Kidney (tissue), 14 donors: ENCODE results near the gene HP1BP3. TPM values are rescaled to one million over a fixed set of nuclear protein-coding genes. Genes with fewer than 3 reads are reported as not detected.
A peak's percentile ranks its signal among the peaks of the same experiment; 100 is the strongest.

Experiments used
- DNase-seq, 5 donors: peaks; one replicate each; pipeline ENCODE4 v3.0.0-alpha.2; 2013 to 2020
- FAIRE-seq: peaks from 2 replicates; lab custom pipeline; 2012; peaks lifted over from hg19 to GRCh38; lab: Jason Lieb, UNC
- H3K27ac ChIP-seq, 2 donors: one replicate each; pipeline ENCODE4 v1.7.0; 2013; ENCODE audit warnings: low read depth in 2 of 2, low read length in 2 of 2, inconsistent platforms in 1 of 2
- H3K27me3 ChIP-seq: one replicate; pipeline ENCODE4 v1.7.1; 2013; ENCODE audit warnings: low read length, inconsistent platforms; ENCODE audit not compliant: control insufficient read depth, insufficient read depth
- H3K36me3 ChIP-seq, 3 donors: one replicate each; pipeline versions ENCODE4 v1.7.0 to v1.7.1; 2013; ENCODE audit warnings: low read length in 3 of 3, control low read depth in 1 of 3, inconsistent platforms in 1 of 3; ENCODE audit not compliant: insufficient read depth in 3 of 3, control insufficient read depth in 2 of 3
- H3K4me1 ChIP-seq, 3 donors: one replicate each; pipeline versions ENCODE4 v1.7.0 to v1.7.1; 2013; ENCODE audit warnings: low read length in 3 of 3, inconsistent platforms in 1 of 3, low read depth in 1 of 3; ENCODE audit not compliant: control insufficient read depth in 2 of 3, insufficient read depth in 2 of 3
- H3K4me3 ChIP-seq, 3 donors: one replicate each; pipeline versions ENCODE4 v1.7.0 to v1.8.1; 2013; ENCODE audit warnings: low read length in 3 of 3, control low read depth in 1 of 3, inconsistent platforms in 1 of 3
- H3K9ac ChIP-seq, 3 donors: one replicate each; pipeline versions ENCODE4 v1.7.0 to v1.7.1; 2013; ENCODE audit warnings: low read length in 3 of 3, control low read depth in 1 of 3, inconsistent platforms in 1 of 3
- H3K9me3 ChIP-seq, 3 donors: one replicate each; pipeline versions ENCODE4 v1.7.0 to v1.7.1; 2013; ENCODE audit warnings: low read length in 3 of 3, control low read depth in 1 of 3, inconsistent platforms in 1 of 3; ENCODE audit not compliant: control insufficient read depth in 2 of 3, insufficient read depth in 1 of 3
- CTCF ChIP-seq: IDR thresholded peaks from 3 replicates; pipeline ENCODE4 v1.5.1; 2012; ENCODE audit warnings: mild to moderate bottlenecking, moderate library complexity, borderline replicate concordance; ENCODE audit not compliant: insufficient read depth; ENCODE audit errors: extremely low read depth
- intact Hi-C: fragments of 100-400 bp; cut with DNase I; formaldehyde crosslinking; loops from one replicate; pipeline ENCODE4 v1.11.1; 2022
- polyA plus RNA-seq: library from polyadenylated mRNA; stranded (reverse); fragments of 350-450 nt; fragmentation: Illumina TruSeq; extraction: RNeasy Lipid Tissue Mini Kit (QIAGEN cat#74804); gene quantifications from one replicate; pipeline ENCODE4 v1.2.3, GENCODE V29; 2014; ENCODE audit warnings: low read depth, low replicate concordance; ENCODE audit not compliant: insufficient read depth
- total RNA-seq: library from RNA; stranded (reverse); fragmentation: NEBNext Ultra II Directional; extraction: Animal tissue kit (Norgen Biotek cat#: 25700); gene quantifications from one replicate; pipeline ENCODE4 v1.2.1, GENCODE V29; 2021
- donor health status: control.
- donor health status: control.
- donor health status: control.
- donor health status: control.
- donor health status: control.
- donor health status: DM: yes; HTN: yes; CAD: no.
- donor health status: Normal renal cell carcinoma (clear cell type).

Gene HP1BP3
- total and polyA plus RNA-seq, 2 donors from 2014 or later = 52.4 to 198 TPM

GRCh38 chr1:20715406-20715805 lies 71.7 kb downstream of the HP1BP3 start:
- Histone ChIP-seq H3K9ac (no peak overlapping the region), H3K27me3 (no peaks in the 10 kb centered on the region), H3K4me3 (no peak overlapping the region), H3K36me3 (no peaks in the 10 kb centered on the region), H3K9me3 (no peaks in the 10 kb centered on the region), H3K4me1 (no peaks in the 10 kb centered on the region), H3K27ac (no peak overlapping the region)
- DNase-seq (peak in 1 of 5 donors; percentile 69), FAIRE-seq (no peak)
- intact Hi-C loops = no loop called here
- no peak for TF ChIP-seq CTCF

GRCh38 chr1:20713440-20713839 lies 73.7 kb downstream of the HP1BP3 start:
- no peaks in the 10 kb centered on the region for H3K4me1 ChIP-seq
- TF ChIP-seq CTCF = no peak
- no peak overlapping the region for H3K4me3 ChIP-seq
- FAIRE-seq = no peak
- H3K27ac ChIP-seq = no peak overlapping the region
- H3K9ac ChIP-seq = no peak overlapping the region
- no peaks in the 10 kb centered on the region for H3K9me3 ChIP-seq
- no peaks in the 10 kb centered on the region for H3K27me3 ChIP-seq
- intact Hi-C loops = no loop called here
- no peaks in the 10 kb centered on the region for H3K36me3 ChIP-seq
- no peak for DNase-seq

- Histone ChIP-seq H3K9me3 (no peaks in the 10 kb centered on the region), H3K27me3 (no peaks in the 10 kb centered on the region), H3K4me1 (no peaks in the 10 kb centered on the region), H3K27ac (no peak overlapping the region), H3K36me3 (no peaks in the 10 kb centered on the region), H3K9ac (no peak overlapping the region), H3K4me3 (no peak overlapping the region)
- FAIRE-seq = no peak
- intact Hi-C loops = no loop called here
- TF ChIP-seq CTCF = no peak
- no peak for DNase-seq
These were observed 74.9 kb downstream of the HP1BP3 start for GRCh38 chr1:20712215-20712577.
